ENCODE measurements around the gene LZIC.

DNA sequence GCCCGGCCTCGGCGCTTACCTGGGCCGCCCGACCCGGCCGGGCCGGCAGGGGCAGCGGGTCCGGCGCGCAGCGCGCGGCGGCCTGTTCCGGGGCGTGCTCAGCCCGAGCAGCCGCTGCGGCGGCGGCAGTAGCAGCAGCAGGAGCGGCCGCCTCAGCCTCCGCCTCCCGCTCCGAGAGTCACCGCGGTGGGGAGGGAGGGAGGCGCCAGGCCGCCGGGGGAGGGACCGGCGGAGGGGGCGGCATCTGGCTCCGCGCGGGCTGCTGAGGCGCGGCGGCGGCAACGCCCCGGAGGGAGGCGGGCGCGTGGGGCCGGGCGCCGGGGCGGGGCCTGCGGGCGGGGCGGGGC, 33.1 kb downstream of the LZIC start, which contains the start of gene CTNNBIP1:
- TF ChIP-seq, protein P1, sequence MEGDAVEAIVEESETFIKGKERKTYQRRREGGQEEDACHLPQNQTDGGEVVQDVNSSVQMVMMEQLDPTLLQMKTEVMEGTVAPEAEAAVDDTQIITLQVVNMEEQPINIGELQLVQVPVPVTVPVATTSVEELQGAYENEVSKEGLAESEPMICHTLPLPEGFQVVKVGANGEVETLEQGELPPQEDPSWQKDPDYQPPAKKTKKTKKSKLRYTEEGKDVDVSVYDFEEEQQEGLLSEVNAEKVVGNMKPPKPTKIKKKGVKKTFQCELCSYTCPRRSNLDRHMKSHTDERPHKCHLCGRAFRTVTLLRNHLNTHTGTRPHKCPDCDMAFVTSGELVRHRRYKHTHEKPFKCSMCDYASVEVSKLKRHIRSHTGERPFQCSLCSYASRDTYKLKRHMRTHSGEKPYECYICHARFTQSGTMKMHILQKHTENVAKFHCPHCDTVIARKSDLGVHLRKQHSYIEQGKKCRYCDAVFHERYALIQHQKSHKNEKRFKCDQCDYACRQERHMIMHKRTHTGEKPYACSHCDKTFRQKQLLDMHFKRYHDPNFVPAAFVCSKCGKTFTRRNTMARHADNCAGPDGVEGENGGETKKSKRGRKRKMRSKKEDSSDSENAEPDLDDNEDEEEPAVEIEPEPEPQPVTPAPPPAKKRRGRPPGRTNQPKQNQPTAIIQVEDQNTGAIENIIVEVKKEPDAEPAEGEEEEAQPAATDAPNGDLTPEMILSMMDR (IDR thresholded peaks at IDR 0.05), result no peak
- TF ChIP-seq POLR2A (IDR thresholded peaks at IDR 0.05), result peak in 1 of 2 donors; percentile 59
